ENCODE measurements around the gene ZBTB48.

DNA sequence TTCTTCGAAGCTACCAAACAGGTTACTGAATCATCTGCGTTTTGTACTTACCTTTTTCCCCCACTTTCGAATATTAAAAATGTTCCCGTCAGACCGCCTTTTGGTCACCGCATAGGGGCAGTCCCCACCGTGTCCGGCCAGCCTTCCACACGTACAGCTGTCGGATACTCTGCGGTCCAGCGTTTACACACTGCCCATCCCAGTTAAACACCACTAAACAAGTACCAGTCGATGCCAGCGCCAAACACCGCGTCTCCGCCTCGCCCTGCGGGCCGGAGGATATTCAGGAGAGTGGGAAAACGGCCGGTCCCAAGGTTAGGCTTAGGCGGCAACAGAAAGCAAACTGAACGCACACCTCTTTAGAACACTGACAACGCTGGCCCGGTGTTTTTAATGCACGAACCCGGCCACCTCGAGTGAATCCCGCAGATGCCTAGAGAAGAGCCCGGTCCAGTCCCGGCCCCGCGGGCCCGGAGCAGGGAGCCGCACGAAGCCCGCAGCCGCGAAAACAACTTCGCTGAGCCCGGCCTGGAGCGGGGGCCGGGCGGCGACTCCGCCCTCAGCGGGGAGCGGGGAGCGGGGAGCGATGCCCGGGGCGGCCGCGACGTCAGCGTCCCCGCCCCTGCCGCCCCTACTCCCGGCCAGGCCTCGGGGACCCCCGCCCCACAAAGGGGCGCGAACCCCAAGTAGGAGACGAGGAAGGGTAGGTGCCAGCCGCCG is 33.0 kb downstream of the ZBTB48 start:
- TF ChIP-seq POLR2A (IDR thresholded peaks at IDR 0.05) (no peak), EP300 (IDR thresholded peaks at IDR 0.05) (no peak), POLR2AphosphoS5 (IDR thresholded peaks at IDR 0.05) (peak in 2 of 3 donors; percentile 12 to 42)
- TF ChIP-seq, protein P1, sequence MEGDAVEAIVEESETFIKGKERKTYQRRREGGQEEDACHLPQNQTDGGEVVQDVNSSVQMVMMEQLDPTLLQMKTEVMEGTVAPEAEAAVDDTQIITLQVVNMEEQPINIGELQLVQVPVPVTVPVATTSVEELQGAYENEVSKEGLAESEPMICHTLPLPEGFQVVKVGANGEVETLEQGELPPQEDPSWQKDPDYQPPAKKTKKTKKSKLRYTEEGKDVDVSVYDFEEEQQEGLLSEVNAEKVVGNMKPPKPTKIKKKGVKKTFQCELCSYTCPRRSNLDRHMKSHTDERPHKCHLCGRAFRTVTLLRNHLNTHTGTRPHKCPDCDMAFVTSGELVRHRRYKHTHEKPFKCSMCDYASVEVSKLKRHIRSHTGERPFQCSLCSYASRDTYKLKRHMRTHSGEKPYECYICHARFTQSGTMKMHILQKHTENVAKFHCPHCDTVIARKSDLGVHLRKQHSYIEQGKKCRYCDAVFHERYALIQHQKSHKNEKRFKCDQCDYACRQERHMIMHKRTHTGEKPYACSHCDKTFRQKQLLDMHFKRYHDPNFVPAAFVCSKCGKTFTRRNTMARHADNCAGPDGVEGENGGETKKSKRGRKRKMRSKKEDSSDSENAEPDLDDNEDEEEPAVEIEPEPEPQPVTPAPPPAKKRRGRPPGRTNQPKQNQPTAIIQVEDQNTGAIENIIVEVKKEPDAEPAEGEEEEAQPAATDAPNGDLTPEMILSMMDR (IDR thresholded peaks at IDR 0.05): no peak

Data from stomach (tissue), 4 donors.